Measurements from ENCODE around the gene TSPAN9.

Gene TSPAN9

DNA sequence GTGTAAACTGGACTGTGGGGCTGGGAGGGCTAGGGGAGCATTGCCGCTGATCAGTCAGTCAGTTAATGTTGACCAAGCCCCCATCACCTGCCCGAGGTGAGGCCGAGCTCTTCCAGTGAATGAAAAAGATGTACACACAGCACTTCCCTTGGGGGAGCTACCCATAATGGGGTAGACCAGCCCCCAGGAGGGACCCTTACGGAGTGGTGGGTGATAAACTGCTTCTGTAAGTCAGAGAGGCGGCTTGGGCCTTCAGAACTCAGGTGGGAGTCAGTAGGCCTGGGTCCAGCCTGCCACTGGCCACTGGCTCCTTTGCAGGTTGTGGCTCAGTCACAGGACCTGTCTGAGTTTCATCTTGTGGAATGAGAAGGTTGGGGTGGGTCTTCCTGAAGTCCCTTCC, 43.5 kb downstream of the TSPAN9 start:
- DNase-seq (ENCODE audit: extremely low read depth in 1 of 2, low read depth in 1 of 2), result no peak

GRCh38 chr12:3122841-3123678, 45.9 kb downstream of the TSPAN9 start:
- no peak for DNase-seq (ENCODE audit: extremely low read depth in 1 of 2, low read depth in 1 of 2)

GRCh38 chr12:3123729-3124128, 46.5 kb downstream of the TSPAN9 start:
- no peak for DNase-seq (ENCODE audit: extremely low read depth in 1 of 2, low read depth in 1 of 2)

- DNase-seq (ENCODE audit: extremely low read depth in 1 of 2, low read depth in 1 of 2), result no peak
These were observed 47.7 kb downstream of the TSPAN9 start for GRCh38 chr12:3124917-3125316.

DNA sequence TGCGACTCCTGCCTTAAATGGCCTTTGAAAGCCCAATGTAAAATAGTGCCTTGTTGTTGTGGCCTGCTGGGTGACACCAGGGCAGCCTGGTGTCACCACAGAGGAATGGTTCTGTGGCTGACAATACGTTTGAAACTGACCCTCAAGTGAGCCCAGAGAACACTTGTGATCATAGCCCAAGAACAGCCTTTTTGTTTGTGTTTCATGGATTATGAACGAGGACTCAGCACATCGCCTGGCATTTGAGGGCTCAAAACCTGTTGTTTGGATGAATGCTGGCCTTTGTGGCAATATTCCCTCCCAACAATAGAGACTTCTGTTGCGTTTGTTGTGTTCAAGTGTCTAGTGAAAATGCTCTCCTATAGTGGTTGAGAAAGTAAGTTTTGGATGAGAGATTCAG, 48.5 kb downstream of the TSPAN9 start:
- DNase-seq (ENCODE audit: extremely low read depth in 1 of 2, low read depth in 1 of 2), result no peak

- no peak for DNase-seq (ENCODE audit: extremely low read depth in 1 of 2, low read depth in 1 of 2)
These were observed 50.7 kb downstream of the TSPAN9 start for GRCh38 chr12:3127832-3128231.

- no peak for DNase-seq (ENCODE audit: extremely low read depth in 1 of 2, low read depth in 1 of 2)
These were observed 51.5 kb downstream of the TSPAN9 start for GRCh38 chr12:3128498-3129293.

DNA sequence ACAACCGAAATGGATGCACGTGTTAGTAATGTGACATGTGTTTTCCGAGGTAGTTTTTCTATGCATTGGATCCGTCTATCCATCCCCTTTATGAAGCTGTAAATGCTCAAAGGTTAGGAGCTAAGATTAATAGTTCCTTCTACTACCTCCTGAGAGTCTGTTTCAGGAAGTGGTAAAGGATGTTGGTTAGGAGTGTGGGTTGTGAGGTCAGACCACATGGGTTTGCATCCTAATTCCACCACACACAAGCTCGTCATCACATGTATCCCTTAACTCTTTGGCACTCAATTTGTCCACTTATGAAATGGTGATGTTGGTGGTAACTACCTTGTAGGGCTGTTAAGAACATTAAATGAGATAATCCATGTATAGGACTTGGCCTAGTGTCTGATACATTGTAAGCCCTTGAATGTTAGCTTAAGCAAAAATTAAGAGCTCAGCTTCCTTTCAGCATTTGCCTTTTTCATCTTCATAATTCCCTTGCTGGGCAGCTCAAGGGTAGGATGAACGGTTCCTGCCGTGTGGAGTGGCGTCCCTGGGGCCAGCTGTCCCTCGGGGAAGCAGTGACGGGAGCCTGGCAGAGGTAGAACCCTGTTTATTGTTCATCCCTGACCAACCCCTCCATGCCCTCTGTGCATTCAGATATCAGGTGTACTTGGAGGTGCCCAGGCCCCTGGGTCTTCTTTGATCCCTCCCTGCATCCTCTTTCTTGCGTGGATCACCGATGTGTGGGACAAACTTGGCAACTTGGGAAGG, 52.3 kb downstream of the TSPAN9 start:
- DNase-seq (ENCODE audit: extremely low read depth in 1 of 2, low read depth in 1 of 2), result no peak

DNA sequence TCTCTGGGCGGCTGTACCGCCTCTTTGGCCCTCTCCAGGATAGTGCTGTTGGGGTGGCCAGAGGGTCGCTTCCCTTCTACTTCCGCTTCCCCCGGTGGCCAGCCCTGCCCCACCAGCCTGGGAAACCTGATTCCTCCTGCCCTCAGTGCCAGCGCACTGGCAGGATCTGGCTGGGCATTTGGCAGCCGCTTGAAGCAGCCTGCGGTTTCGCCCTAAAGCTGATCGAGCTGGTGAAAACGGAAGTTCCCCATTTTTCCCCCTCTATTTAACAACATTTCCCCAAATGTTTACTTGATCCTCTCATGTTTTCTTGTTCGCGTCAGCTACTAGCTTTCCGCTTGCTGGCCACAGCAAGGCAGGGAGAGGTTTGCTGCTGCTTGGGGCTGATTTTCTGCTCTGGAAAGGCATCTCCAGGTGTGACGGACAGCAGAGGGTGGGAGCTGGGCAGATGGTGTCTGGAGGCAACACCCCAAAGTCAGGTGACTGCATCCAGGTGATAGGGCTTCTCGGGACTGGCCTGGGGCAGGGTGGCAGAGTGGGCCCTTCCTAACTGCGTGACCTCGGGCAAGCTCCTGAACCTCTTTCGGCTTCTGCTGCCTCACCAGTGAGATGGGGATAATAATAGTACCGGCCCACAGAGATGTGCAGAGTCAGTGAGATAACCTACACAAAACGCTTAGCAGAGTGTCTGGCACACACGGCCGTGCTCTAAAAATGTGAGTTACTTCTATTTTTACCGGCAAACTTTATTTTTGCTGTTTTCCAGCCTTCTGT, 53.1 kb downstream of the TSPAN9 start:
- DNase-seq (ENCODE audit: extremely low read depth in 1 of 2, low read depth in 1 of 2), result no peak

DNA sequence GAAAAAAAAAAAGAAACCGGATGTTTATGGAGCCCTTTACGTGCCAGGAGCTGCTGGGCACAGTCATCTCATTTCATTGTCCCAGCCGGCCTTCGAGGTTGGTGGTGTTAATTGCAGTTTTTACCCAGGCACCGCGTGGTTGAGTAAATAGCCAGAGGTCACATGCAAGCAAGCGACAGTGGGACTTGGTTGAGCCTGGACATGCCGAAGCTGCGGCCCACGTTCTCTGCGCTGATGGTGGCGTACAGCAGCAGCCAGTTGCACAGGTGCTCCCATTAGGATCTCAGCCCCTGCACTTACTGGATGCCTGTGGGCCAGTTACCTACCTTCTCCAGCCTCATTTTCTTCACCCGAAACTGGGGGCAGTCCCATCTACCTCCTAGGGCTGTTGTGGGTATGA, 54.0 kb downstream of the TSPAN9 start:
- no peak for DNase-seq (ENCODE audit: extremely low read depth in 1 of 2, low read depth in 1 of 2)

DNA sequence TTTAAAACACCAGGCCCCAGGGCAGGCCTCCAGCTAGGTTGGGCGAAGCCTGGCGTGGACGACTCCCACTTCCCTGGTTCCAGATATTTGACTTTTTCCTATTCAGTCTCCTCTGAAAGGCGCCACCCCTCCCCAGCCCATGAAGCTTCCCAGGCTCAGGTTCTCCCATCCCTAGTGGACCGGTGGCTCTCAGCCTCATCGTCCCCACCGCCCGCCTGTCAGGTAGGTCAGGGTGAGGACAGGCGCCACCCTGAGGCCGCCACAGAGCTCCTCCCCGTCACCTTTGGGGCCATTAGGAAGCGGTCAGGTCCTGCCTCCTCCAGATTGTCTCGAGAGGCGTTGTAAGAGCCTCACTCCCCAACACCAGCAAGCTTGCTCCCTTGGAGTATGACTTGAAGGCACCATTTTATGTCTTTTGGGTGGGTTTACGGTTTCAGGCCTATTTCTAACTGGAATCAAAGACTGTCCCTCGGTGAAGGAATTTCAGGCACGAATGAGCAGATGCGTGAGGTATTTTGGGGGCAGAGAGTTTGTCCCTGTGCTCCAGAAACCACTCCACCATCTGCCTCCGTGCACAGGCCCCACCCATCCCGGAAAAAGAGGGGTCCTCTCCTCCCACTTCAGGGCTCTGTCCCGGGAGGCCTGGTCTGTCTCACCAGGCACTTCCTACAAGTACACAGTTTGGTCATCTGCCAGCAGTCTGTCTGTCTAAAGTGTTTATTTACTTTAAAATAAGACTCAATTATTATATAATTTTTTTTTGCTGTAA, 55.6 kb downstream of the TSPAN9 start:
- DNase-seq (ENCODE audit: extremely low read depth in 1 of 2, low read depth in 1 of 2), result no peak

DNA sequence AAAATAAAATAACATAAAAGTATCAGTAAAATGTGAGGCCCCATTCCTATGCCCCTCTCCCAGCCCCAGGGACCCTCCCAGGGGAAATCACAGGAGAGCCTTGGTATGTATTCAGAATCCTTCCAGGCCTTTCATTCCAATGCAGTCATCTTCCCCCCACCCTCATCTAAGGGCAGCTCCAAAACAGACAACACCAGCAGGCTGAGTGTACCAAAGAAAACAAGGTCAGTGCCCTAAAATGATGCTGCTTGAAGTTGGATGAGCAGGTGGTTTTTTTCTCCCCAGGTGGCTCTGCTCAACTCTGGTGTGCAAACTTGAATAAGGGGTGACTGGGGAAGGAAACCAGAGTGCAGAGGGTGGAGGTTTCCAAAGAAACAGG, 56.2 kb downstream of the TSPAN9 start:
- DNase-seq (ENCODE audit: extremely low read depth in 1 of 2, low read depth in 1 of 2), result no peak

DNA sequence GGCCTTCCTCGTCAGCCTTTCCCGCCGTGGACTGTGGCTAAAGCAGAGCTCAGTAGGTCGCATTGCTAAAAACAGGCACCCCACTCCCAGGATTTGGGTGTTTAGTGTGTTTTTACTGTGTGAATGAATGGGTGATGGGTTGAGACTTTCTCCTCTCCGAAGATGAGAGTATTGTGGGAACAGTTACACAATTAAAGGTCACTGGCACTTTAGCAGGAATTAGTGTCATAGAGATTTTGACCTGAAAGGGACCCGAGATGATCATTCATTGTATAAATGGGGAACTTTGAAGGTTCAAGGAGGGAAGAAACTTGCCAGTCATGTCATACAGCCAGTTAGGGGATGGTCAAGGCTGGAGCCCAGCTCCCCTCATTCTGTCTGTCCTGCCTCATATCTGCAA, 56.9 kb downstream of the TSPAN9 start:
- no peak for DNase-seq (ENCODE audit: extremely low read depth in 1 of 2, low read depth in 1 of 2)

GRCh38 chr12:3134526-3135135, 57.5 kb downstream of the TSPAN9 start:
- no peak for DNase-seq (ENCODE audit: extremely low read depth in 1 of 2, low read depth in 1 of 2)

- DNase-seq (ENCODE audit: extremely low read depth in 1 of 2, low read depth in 1 of 2), result peak in 1 of 2 donors; percentile 3
These were observed 58.6 kb downstream of the TSPAN9 start for GRCh38 chr12:3135522-3136461.

DNA sequence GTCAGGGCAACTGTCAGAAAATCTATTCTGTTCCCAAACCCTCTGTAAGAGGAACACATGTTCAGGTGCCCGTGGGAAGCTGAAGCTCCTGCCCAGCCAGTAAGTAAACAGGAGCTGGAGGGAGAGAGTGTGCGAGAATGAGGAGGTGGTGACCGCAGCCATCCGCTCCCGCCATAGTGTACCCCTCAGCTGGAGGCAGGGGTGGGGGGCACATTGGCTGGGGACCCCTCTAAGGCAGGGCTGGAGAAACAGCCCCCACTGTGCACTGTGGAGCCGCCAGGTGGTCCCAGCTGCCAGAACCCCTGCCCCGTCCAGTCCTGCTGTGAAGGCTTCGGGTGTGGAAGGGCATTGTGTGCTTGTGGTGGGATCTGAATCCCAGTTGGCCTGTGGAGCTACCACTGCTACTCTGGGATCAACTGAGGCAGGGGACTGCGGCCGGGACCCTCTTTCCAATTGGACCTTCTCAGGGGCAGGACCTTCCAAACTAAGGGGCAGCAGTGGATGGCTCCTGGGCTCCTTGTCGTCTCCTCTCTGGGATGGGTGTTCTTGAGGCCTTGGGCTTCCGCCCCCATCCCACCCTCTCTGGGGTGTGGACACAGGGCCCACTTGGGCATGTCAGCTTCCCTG, 59.6 kb downstream of the TSPAN9 start:
- DNase-seq (ENCODE audit: extremely low read depth in 1 of 2, low read depth in 1 of 2), result no peak

GRCh38 chr12:3137268-3137781, 60.1 kb downstream of the TSPAN9 start:
- no peak for DNase-seq (ENCODE audit: extremely low read depth in 1 of 2, low read depth in 1 of 2)
